Neural cell (in vitro differentiated cells): ENCODE results near the gene RRAGB.

ENCODE experiments used
- EP300 ChIP-seq: fragments of 450-650 bp; conservative IDR thresholded peaks from 2 replicates; pipeline ENCODE4 v1.6.1; 2014; ENCODE audit warnings: antibody characterized with exemption, mild to moderate bottlenecking, moderate library complexity; ENCODE audit not compliant: poor library complexity, severe bottlenecking
- EZH2 ChIP-seq: fragments of 200-600, 300-800 bp; shearing (Covaris generic), sonication (generic); IDR thresholded peaks from 2 replicates; pipeline ENCODE4 v1.6.1; 2014; ENCODE audit warnings: antibody characterized with exemption, low read length, borderline replicate concordance, mild to moderate bottlenecking; ENCODE audit not compliant: insufficient read depth, poor library complexity, severe bottlenecking
- MXI1 ChIP-seq: fragments of 450-650 bp; conservative IDR thresholded peaks from 2 replicates; pipeline ENCODE4 v1.6.1; 2014; ENCODE audit warnings: antibody characterized with exemption, mild to moderate bottlenecking; ENCODE audit not compliant: poor library complexity, severe bottlenecking
- POLR2AphosphoS5 ChIP-seq: IDR thresholded peaks from 2 replicates; pipeline ENCODE4 v1.6.1; 2012
- RAD21 ChIP-seq: fragments of 450-650 bp; conservative IDR thresholded peaks from 2 replicates; pipeline ENCODE4 v1.6.1; 2014; ENCODE audit warnings: antibody characterized with exemption, mild to moderate bottlenecking, moderate library complexity
- REST ChIP-seq: IDR thresholded peaks from 2 replicates; pipeline ENCODE4 v1.6.1; 2012; ENCODE audit warnings: borderline replicate concordance
- TAF1 ChIP-seq: IDR thresholded peaks from 2 replicates; pipeline ENCODE4 v1.6.1; 2012; ENCODE audit warnings: low read depth
- TF ChIP-seq, protein P1 (sequence below): fragments of 450-650 bp; IDR thresholded peaks from 2 replicates; pipeline ENCODE4 v1.5.1; 2014; ENCODE audit warnings: antibody characterized with exemption, mild to moderate bottlenecking, moderate library complexity; ENCODE audit not compliant: poor library complexity, severe bottlenecking

- TF ChIP-seq, protein P1, sequence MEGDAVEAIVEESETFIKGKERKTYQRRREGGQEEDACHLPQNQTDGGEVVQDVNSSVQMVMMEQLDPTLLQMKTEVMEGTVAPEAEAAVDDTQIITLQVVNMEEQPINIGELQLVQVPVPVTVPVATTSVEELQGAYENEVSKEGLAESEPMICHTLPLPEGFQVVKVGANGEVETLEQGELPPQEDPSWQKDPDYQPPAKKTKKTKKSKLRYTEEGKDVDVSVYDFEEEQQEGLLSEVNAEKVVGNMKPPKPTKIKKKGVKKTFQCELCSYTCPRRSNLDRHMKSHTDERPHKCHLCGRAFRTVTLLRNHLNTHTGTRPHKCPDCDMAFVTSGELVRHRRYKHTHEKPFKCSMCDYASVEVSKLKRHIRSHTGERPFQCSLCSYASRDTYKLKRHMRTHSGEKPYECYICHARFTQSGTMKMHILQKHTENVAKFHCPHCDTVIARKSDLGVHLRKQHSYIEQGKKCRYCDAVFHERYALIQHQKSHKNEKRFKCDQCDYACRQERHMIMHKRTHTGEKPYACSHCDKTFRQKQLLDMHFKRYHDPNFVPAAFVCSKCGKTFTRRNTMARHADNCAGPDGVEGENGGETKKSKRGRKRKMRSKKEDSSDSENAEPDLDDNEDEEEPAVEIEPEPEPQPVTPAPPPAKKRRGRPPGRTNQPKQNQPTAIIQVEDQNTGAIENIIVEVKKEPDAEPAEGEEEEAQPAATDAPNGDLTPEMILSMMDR: no peak
- no peak for TF ChIP-seq RAD21
- no peak for TF ChIP-seq POLR2AphosphoS5
- TF ChIP-seq MXI1: no peak
- TF ChIP-seq EZH2: no peak
- no peak for TF ChIP-seq REST
- no peak for TF ChIP-seq EP300
- TF ChIP-seq TAF1: no peak
Observed at GRCh38 chrX:55731826-55732225, 14.3 kb downstream of the RRAGB start.
